HG02870 (cell line): ENCODE measurements around the gene CLSTN3.
"Not testable (repeated sequence)": the region's sequence is repeated elsewhere in the genome, so short reads cannot be mapped to it uniquely, and the experiment has no call there.

ENCODE experiments used
- ATAC-seq: cut with Tn5 transposase; IDR thresholded peaks from one replicate; pipeline ENCODE4 v1.9.1; 2021; ENCODE audit warnings: mild to moderate bottlenecking, moderate library complexity; ENCODE audit not compliant: unreplicated experiment

Gene CLSTN3

DNA sequence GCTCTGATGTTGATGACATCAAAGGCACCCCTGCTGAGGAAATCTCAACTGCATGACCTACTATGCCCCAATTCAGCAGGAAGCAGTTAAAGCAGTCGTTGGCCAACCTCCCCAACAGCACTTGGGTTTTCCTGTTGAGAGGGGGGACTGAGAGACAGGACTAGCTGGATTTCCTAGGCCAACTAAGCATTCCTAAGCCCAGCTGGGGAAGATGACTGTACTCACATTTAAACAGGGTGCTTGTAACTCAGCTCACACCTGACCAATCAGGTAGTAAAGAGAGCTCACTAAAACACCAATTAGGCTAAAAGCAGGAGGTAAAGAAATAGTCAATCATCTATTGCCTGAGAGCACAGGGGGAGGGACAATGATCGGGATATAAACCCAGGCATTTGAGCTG, 55.9 kb downstream of the CLSTN3 start:
- not testable (repeated sequence) for ATAC-seq

DNA sequence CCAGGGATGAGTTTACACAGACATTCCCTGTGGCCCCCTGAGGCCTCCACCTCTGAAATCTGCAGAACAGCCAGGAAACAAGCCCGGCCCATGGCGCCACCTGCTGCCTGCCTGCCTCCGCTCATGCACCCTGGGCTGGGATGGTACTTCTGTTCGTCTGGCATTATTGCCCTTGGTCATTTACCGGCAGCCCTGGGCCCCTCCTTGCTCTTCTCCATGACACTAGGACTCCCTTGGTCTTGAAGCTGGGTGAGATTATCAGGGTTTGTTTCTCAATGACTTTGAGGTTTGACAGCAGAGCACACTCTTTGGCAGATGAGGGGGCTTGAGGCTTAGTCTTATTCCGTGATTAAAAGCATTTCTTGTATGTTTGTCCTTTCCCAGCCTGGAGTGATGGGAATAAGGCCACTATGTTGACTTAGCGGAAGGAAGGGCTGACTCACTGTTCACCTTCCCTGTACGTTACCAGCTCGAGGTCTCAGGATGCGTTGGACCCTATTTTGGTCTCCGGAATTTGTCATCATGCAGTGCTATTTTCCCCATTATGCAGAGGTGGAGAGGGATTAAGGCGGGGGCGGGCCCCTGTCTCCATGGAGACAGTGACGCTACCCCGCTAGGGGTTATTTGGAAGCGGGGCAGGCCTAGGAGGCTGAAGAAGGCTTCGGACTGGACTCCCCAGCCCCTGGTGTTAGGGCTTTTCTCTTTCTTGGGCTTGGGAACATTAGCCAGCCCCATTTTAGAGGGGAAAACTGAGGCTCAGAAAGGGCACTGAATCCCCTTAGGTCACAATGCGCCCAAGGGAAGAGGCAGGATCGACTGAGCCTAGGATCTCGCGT, 58.6 kb downstream of the CLSTN3 start:
- ATAC-seq, result peak; percentile 47

DNA sequence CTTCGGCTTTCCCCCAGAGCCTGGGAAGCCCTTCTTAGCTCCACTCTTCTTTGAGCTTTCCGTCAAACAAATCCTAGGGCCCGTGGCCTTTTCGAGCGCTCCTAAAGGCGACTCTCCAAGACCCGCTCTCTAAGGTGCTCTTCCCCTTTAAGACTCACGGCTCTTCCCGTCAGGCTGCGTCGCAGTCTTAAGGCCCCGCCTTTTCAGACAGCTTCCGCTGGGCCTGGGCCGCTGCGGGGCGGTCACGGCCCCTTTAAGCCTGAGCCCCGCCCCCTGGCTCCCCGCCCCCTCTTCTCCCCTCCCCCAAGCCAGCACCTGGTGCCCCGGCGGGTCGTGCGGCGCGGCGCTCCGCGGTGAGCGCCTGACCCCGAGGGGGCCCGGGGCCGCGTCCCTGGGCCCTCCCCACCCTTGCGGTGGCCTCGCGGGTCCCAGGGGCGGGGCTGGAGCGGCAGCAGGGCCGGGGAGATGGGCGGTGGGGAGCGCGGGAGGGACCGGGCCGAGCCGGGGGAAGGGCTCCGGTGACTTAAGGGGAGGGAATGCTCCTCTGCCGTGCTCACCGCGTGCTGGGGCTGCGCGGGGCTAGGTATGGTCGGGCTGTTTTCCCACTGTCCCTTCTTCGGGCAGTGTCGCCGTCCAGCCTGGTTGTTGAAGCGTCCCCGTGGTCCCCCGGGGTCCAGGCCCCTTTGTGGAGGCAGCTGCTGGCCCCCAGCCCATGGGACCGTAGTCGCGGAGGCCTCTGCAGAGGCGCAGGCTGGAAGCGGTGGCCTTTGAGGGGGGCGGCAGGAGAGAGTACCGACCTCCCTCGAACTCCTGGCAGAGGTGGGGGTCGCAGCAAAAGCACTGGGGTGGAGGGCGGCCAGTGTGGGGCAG, 59.5 kb downstream of the CLSTN3 start, which contains the start of gene PEX5:
TSS of gene PEX5 (plus strand) at position 289 of the 870 bp plus-strand sequence. CDS start 692 bp downstream, outside the sequence.
- ATAC-seq, result peak; percentile 95

- no peak for ATAC-seq
Measured at GRCh38 chr12:7190268-7191055, 60.3 kb downstream of the CLSTN3 start.

DNA sequence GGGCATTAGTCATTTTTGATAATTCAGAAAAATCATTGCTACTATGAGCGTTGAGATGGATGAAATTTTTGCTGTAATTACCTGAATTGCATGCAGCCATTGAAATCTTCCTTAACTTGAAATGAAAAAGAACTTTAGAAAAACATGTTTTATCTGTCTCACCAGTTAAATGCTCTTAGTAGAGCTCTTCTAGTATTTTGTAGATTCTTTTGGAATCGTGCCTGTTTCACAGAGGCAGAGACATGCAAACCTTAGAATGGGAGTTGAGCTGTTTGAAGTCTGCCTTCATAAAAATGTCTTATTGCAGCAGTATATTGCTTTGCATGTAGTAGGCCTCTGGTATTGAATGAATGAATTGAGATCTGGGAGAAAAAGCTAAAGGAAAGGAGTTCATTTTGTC, 63.5 kb downstream of the CLSTN3 start:
- ATAC-seq, result no peak

DNA sequence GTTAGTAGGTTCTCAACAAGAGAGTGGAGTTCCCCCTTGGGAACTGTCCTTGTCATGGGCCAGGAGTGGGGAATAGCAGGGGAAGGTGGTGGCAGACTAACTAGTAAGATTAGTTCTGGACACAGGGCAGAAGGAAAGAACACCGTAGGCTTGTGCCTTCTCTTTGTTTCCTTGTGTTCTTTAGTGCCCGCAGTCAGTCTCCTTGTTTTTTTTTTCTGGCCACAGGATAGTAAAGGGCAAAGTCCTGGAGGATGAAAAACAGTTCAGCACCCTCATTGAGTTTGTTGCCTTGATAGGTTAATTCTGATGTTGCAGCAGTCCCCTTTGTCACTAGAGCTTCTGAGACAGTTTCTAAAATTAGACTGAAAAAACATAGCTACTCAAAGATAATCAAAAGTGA, 67.7 kb downstream of the CLSTN3 start:
- ATAC-seq, result no peak

DNA sequence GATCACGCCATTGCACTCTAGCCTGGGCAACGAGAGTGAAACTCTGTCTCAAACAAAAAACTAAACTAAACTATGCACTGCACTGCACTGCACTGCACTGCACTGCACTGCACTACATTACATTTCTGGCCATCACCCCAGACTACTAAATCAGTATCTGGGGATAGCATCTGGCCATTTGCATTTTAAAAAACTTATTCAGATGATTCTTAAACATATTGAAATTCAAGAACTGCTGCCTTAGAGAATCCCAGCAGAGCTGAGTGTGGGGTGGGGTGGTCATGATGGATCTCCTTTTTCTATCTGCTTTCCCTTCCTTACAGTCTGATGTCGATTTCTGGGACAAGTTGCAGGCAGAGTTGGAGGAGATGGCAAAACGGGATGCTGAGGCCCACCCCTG, 72.9 kb downstream of the CLSTN3 start:
- no peak for ATAC-seq

DNA sequence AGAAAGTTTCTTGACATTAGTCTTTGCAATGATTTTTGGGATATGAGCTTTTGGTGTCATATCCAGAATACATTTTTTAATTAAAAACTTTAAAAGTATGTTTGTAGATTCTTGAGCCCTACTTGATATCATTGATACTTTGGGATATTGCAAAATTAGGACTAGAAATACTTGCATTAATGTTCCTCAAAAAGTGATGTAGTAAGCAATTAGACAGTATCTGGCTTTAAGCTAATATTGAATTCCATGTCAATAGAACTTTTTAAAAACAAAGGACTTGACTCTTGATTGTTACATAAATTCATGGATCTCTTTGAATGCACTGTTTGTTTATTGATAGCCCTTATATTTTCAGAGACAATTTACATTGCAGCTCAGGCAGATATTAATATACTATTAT, 74.9 kb downstream of the CLSTN3 start:
- no peak for ATAC-seq

GRCh38 chr12:7206691-7207090, 76.5 kb downstream of the CLSTN3 start:
- no peak for ATAC-seq

DNA sequence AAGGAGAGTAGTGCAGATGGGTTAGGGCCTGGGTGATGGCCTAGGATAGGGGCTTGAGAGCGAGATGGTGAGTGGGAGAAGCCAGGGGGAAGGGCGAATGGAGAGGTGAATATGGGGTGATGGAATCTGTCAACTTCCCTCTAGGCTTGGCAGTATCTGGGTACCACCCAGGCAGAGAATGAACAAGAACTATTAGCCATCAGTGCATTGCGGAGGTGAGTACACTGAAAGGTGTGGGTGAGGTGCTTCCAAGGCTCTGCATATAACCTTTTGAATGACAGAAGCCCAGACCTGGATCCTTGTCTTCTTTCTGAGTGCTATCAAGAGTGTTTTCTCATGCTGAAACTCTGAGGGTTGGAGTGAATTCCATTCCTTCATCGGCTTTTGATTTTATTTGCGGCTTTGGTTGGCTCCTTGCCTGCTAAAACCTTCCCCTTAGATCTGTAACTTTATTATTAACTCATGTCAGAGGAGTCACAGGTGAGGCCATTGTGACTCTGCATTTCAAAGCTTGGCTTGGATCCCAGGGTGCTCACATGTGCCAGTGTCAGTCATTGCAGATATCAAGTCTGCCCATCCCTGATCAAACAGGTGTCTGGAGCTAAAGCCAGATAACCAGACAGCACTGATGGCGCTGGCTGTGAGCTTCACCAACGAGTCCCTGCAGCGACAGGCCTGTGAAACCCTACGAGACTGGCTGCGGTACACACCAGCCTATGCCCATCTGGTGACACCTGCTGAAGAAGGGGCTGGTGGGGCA, 77.9 kb downstream of the CLSTN3 start:
- ATAC-seq, result no peak
